ENCODE measurements around the gene PHLDB1.

GRCh38 chr11:118652681-118653181, 45.3 kb downstream of the PHLDB1 start:
- TF ChIP-seq RFX5 (IDR thresholded peaks at IDR 0.05; ENCODE audit: borderline replicate concordance, low read depth, low read length) (no peak), EZH2 (IDR thresholded peaks at IDR 0.05; ENCODE audit: low read depth, low read length, severe bottlenecking) (no peak), FOSL1 (IDR thresholded peaks at IDR 0.05; ENCODE audit: insufficient read depth, low read depth, low read length) (no peak), BCL11A (IDR thresholded peaks at IDR 0.05; ENCODE audit: low read depth in 2 of 2, low read length in 2 of 2) (no peak), POLR2A (IDR thresholded peaks at IDR 0.05; ENCODE audit: control extremely low read depth in 1 of 2, low read depth in 2 of 2, low read length in 2 of 2) (no peak), BRCA1 (IDR thresholded peaks at IDR 0.05; ENCODE audit: low read depth, low read length) (no peak), JUN (IDR thresholded peaks at IDR 0.05; ENCODE audit: low read depth, low read length) (no peak), SP1 (IDR thresholded peaks at IDR 0.05; ENCODE audit: low read depth, low read length) (no peak), HDAC6 (IDR thresholded peaks at IDR 0.05; ENCODE audit: low read depth, low read length) (no peak)
- TF ChIP-seq, protein P1, sequence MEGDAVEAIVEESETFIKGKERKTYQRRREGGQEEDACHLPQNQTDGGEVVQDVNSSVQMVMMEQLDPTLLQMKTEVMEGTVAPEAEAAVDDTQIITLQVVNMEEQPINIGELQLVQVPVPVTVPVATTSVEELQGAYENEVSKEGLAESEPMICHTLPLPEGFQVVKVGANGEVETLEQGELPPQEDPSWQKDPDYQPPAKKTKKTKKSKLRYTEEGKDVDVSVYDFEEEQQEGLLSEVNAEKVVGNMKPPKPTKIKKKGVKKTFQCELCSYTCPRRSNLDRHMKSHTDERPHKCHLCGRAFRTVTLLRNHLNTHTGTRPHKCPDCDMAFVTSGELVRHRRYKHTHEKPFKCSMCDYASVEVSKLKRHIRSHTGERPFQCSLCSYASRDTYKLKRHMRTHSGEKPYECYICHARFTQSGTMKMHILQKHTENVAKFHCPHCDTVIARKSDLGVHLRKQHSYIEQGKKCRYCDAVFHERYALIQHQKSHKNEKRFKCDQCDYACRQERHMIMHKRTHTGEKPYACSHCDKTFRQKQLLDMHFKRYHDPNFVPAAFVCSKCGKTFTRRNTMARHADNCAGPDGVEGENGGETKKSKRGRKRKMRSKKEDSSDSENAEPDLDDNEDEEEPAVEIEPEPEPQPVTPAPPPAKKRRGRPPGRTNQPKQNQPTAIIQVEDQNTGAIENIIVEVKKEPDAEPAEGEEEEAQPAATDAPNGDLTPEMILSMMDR (IDR thresholded peaks at IDR 0.05; ENCODE audit: control extremely low read depth in 1 of 3, insufficient read depth in 1 of 3, low read depth in 1 of 3, low read length in 3 of 3): no peak

Data from H1 (cell line).